Transverse colon (tissue), 4 donors: ENCODE measurements around the gene ZNF738.
"Not testable (repeated sequence)": the region's sequence is repeated elsewhere in the genome, so short reads cannot be mapped to it uniquely, and the experiment has no call there.

Experiments
- CTCF ChIP-seq, 5 experiments: fragments of 200-600 bp in 3 of 5; fragments of 450-650 bp in 2 of 5; sonication (generic) in 3 of 5; IDR thresholded peaks; 1 replicate in 2 of 5; 2 replicates in 3 of 5; pipeline ENCODE4 v1.5.1; 2016 to 2017; ENCODE audit warnings: antibody characterized with exemption in 5 of 5, inconsistent platforms in 3 of 5, mild to moderate bottlenecking in 2 of 5, moderate library complexity in 1 of 5
- EP300 ChIP-seq: sonication (generic); formaldehyde crosslinking; IDR thresholded peaks from one replicate; pipeline ENCODE4 v1.6.1; 2017; ENCODE audit warnings: antibody characterized with exemption, low read depth
- POLR2A ChIP-seq: fragments of 450-650 bp; IDR thresholded peaks from one replicate; pipeline ENCODE4 v1.6.1; 2016; ENCODE audit warnings: antibody characterized with exemption, mild to moderate bottlenecking, moderate library complexity
- POLR2AphosphoS5 ChIP-seq, 3 donors: sonication (generic); formaldehyde crosslinking; IDR thresholded peaks; one replicate each; pipeline ENCODE4 v1.6.1; 2016; ENCODE audit warnings: antibody characterized with exemption in 3 of 3

- TF ChIP-seq CTCF (IDR thresholded peaks at IDR 0.05); POLR2AphosphoS5 (IDR thresholded peaks at IDR 0.05); POLR2A; EP300: not testable (repeated sequence)
Observed at GRCh38 chr19:21312807-21313206, 46.0 kb upstream of the ZNF738 start.
